K562 treated with DMSO at 1 percent for 48 hours (cell line): ENCODE results near the gene SLC7A5. TPM values are rescaled to one million over a fixed set of nuclear protein-coding genes. Genes with fewer than 3 reads are reported as not detected.

Experiments
- total RNA-seq: library from RNA; unstranded; fragments of 300-600 nt; gene quantifications from 2 replicates; pipeline ENCODE4 v1.2.3, GENCODE V29; 2022; ENCODE audit warnings: low replicate concordance; ENCODE audit errors: extremely low read depth

Gene SLC7A5
- total RNA-seq = 273 TPM in 1 of 2 replicates, not detected in the other

DNA sequence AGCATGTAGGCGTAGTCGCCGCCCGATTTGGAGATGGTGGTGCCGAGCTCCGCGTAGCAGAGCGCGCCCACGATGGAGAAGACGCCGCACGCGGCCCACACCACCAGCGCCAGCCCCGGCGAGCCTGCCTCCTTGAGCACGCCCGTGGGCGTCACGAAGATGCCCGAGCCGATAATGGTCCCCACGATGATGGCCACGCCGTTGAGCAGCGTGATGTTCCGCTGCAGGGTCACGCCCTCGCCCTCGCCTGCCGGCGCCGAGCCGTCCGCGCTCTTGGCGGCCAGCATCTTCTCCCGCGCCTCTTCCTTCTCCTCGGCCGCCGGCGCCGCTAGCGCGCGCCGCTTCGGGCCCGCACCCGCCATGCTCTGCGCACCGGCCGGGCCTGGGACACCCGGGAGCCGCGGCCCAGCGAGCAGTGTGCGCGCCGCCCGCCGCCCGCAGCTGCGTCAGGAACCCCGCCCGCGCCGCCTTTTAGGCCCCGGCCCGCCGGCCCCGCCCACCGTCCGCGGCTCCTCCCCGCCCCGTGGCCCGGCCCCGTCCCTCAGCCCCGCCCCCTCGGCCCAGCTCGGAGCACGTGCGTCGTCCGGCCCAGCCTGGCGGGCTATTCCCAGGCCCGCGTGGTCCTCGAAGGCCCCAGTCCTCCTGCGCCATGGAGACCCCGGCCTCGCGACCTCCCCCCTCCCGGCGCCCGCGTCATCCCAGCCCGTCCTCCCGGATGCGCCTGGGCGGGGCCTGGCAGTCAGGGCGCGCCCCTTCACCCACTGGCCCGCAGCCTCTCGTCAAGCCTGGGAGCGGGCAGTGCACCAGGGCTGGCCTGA, at the start of gene SLC7A5:
Gene SLC7A5, minus strand, starts transcription at position 447 of the 818 bp plus-strand sequence. Its CDS starts 85 bp downstream, at position 362.

Other genes starting within 250 kb of the SLC7A5 start
- not detected in 2 replicates for gene KLHDC4, start 103.5 kb downstream of the SLC7A5 start, total RNA-seq
- not detected in 2 replicates for gene CA5A, start 67.0 kb upstream of the SLC7A5 start, total RNA-seq
- not detected in 2 replicates for gene BANP, start 81.9 kb upstream of the SLC7A5 start, total RNA-seq